Ascending aorta (tissue), 2 donors: ENCODE data around the gene ARHGEF10L. TPM values are rescaled to one million over a fixed set of nuclear protein-coding genes. Genes with fewer than 3 reads are reported as not detected.

Experiments used
- DNase-seq, 2 donors: peaks; one replicate each; pipeline ENCODE4 v3.0.0-alpha.2; 2019; ENCODE audit warnings: low spot score in 2 of 2
- H3K27ac ChIP-seq, 2 donors: fragments of 200-600 bp; sonication (generic); one replicate each; pipeline ENCODE4 v1.5.1; 2016 to 2017; ENCODE audit warnings: mild to moderate bottlenecking in 1 of 2
- H3K27me3 ChIP-seq: fragments of 200-600 bp; sonication (generic); one replicate; pipeline ENCODE4 v1.5.1; 2017
- H3K36me3 ChIP-seq, 2 donors: fragments of 200-600 bp; sonication (generic); one replicate each; pipeline ENCODE4 v1.5.1; 2016
- H3K4me1 ChIP-seq, 2 donors: fragments of 200-600 bp; sonication (generic); one replicate each; pipeline ENCODE4 v1.5.1; 2016 to 2017; ENCODE audit warnings: mild to moderate bottlenecking in 1 of 2
- H3K4me3 ChIP-seq, 2 donors: fragments of 200-600 bp; sonication (generic); one replicate each; pipeline ENCODE4 v1.5.1; 2016 to 2017; ENCODE audit warnings: mild to moderate bottlenecking in 1 of 2
- H3K9me3 ChIP-seq, 2 donors: fragments of 200-600 bp; sonication (generic); one replicate each; pipeline ENCODE4 v1.5.1; 2016
- intact Hi-C: fragments of 100-400 bp; cut with DNase I; formaldehyde crosslinking; loops from one replicate; pipeline ENCODE4 v1.15.1; 2023
- total RNA-seq: library from RNA; depleted of rRNA; stranded (reverse); fragments of >200 nt; gene quantifications from one replicate; pipeline ENCODE4 v1.1.0, GENCODE V29; 2016
- TF ChIP-seq, protein P1 (sequence below), 3 experiments: fragments of 200-600 bp in 2 of 3; fragments of 450-650 bp in 1 of 3; sonication (generic) in 2 of 3; IDR thresholded peaks; one replicate each; pipeline ENCODE4 v1.5.1; 2016 to 2019; ENCODE audit warnings: antibody characterized with exemption in 3 of 3, mild to moderate bottlenecking in 1 of 3, moderate library complexity in 1 of 3

ARHGEF10L gene
- total RNA-seq, 1 donor from 2014 or later, result 177 TPM

DNA sequence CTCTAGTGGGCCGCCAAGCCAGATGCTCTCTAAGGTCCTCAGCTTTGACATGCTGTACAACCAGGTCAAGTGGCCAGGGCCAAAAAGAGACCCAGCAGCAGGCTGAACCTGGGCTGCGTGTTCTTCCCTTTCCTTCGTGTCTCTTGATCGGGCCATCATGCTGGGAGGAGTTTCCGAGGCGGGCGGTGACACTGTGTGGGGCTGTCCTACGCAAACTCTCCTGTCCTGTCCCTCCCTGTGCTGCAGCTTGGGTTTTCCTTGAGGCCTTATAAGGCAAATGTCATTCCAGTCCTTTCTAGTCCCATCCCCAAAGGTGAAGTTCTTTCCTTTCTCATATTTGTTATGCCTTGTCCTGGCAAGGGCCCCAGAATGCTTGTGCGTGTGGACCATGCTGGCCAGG lies 56.7 kb downstream of the ARHGEF10L start:
- H3K27ac ChIP-seq, result peak overlapping the region; percentile 72 to 83
- intact Hi-C loops, result no loop called here
- H3K4me1 ChIP-seq, result peaks cover 12 to 72% of the 10 kb centered on the region in 2 donors

DNA sequence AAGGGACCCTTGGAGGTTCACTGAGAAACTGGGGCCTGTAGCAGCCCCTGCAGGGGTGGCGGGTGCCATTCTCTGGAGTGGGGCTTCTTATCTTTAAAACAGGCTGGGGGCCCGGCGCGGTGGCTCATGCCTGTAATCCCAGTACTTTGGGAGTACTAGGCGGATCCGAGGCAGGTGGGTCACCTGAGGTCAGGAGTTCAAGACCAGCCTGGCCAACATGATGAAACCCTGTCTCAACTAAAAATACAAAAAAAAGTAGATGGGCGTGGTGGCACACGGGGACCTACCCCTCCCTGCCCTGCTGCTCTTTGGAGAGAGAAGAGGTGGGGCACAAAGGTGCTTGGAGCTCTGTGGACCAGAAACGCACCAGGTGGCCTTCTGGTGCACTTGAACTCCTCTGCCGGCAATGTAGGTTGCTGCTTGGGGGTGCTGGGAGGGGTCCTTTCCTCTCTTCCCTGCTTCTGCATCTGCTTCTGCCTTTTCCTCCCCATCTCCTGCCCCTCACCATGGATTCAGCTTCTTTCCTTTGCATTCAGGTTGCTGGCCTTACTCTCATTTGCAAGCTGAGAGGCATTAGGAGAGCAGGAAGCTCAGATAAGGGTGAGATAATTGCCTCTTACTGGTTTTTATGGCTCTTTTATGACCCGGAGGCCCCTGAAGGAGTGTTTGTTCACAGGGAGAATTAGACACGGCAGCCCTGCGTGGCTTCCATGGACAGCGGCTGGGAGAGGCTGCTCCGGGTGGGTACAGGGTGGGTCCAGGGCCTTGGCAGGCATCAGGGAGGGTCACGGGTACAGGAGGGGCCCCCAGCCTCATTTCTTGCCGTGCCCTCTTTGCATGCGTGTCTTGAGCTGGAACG lies 57.4 kb downstream of the ARHGEF10L start:
- peak overlapping the region; percentile 72 to 83 for H3K27ac ChIP-seq

More for the DNA sequence above, 56.7 kb downstream of the ARHGEF10L start:
- H3K9me3 ChIP-seq, result no peaks in the 10 kb centered on the region
- TF ChIP-seq, protein P1, sequence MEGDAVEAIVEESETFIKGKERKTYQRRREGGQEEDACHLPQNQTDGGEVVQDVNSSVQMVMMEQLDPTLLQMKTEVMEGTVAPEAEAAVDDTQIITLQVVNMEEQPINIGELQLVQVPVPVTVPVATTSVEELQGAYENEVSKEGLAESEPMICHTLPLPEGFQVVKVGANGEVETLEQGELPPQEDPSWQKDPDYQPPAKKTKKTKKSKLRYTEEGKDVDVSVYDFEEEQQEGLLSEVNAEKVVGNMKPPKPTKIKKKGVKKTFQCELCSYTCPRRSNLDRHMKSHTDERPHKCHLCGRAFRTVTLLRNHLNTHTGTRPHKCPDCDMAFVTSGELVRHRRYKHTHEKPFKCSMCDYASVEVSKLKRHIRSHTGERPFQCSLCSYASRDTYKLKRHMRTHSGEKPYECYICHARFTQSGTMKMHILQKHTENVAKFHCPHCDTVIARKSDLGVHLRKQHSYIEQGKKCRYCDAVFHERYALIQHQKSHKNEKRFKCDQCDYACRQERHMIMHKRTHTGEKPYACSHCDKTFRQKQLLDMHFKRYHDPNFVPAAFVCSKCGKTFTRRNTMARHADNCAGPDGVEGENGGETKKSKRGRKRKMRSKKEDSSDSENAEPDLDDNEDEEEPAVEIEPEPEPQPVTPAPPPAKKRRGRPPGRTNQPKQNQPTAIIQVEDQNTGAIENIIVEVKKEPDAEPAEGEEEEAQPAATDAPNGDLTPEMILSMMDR (IDR thresholded peaks at IDR 0.05), result no peak
- H3K36me3 ChIP-seq, result peaks cover 14 to 20% of the 10 kb centered on the region in 2 donors
- DNase-seq, result no peak
- H3K4me3 ChIP-seq, result no peak overlapping the region
- no peaks in the 10 kb centered on the region for H3K27me3 ChIP-seq

DNA sequence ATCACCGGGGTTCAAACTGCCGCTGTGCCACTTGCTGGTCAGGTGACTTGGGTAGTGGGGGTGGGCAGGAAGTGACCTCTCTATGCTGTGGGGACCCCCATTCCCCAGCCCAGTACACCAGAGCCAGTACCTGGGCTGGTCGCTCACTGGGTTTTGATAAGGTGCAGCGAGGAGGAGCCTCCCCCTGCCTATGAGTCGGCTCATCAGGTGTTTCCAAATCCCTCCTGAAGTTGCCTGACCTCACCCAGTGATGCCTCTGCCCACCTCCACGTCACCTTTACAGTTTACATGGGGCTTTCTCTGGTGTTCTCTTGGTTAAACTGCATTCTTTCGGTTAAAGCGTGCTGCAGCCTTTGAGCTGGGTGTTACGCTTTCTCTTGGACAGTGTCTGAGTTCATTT lies 58.2 kb downstream of the ARHGEF10L start:
- peaks cover 18 to 67% of the 10 kb centered on the region in 2 donors for H3K4me1 ChIP-seq
- peaks cover 17 to 27% of the 10 kb centered on the region in 2 donors for H3K36me3 ChIP-seq
- H3K9me3 ChIP-seq, result no peaks in the 10 kb centered on the region
- no peak for DNase-seq
- intact Hi-C loops, result no loop called here
- TF ChIP-seq, protein P1 (IDR thresholded peaks at IDR 0.05), result no peak
- peak overlapping the region; percentile 72 to 83 for H3K27ac ChIP-seq
- H3K27me3 ChIP-seq, result no peaks in the 10 kb centered on the region
- H3K4me3 ChIP-seq, result no peak overlapping the region

More for the DNA sequence above, 57.4 kb downstream of the ARHGEF10L start:
- H3K36me3 ChIP-seq, result peaks cover 17 to 22% of the 10 kb centered on the region in 2 donors
- H3K4me1 ChIP-seq, result peaks cover 12 to 70% of the 10 kb centered on the region in 2 donors
- TF ChIP-seq, protein P1 (IDR thresholded peaks at IDR 0.05), result no peak
- H3K27me3 ChIP-seq, result no peaks in the 10 kb centered on the region
- intact Hi-C loops, result no loop called here
- no peak for DNase-seq
- no peaks in the 10 kb centered on the region for H3K9me3 ChIP-seq
- H3K4me3 ChIP-seq, result no peak overlapping the region

DNA sequence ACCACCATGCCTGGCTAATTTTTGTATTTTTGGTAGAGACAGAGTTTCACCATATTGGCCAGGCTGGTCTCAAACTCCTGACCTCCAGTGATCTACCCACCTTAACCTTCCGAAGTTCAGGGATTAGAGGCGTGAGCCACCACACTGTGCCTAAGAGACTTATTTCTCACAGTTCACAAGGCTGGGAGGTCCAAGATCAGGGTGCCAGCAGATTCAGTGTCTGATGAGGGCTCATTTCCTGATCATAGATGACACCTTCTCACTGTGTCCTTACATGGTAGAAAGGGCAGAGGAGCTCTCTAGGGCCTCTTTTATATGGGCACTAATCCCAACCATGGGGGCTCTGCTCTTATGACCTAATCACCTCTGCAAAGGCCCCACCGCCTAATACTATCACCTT lies 58.8 kb downstream of the ARHGEF10L start:
- TF ChIP-seq, protein P1 (IDR thresholded peaks at IDR 0.05), result no peak
- Histone ChIP-seq H3K27me3 (no peaks in the 10 kb centered on the region), H3K9me3 (no peaks in the 10 kb centered on the region), H3K27ac (peak overlapping the region; percentile 72 to 83), H3K36me3 (peaks cover 17 to 21% of the 10 kb centered on the region in 2 donors), H3K4me1 (peaks cover 18 to 67% of the 10 kb centered on the region in 2 donors), H3K4me3 (no peak overlapping the region)
- intact Hi-C loops, result no loop called here
- no peak for DNase-seq

DNA sequence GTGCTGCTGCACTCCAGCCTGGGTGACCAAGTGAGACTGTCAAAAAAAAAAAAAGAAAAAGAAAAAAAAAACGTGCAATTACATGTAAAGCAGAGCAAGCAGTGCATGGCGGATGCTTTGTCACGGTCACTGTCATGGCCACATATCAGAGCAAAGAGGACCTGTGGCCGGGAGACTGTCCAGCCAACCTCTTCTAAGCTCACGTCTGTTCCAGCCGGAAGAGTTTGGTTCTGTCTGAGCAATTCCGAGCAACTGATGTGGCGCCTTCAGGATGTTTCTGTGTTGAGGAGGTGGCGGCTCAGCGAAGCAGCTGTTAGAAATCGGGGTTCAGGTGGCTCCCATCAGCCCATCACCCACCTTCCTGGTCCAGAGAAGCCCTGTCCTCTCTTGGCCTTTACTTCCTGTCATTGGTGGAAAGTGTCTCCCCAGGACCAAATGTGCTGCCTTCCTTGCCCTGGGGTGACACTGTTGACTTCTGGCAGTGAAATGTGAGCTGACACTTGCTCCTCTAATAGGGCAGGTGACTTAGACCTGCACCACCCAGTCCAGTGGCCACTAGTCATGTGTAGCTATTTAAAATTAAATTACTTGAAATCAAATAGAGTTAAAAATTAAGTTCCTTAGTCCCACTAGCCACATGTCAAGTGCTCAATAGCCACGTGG lies 59.9 kb downstream of the ARHGEF10L start:
- peaks cover 18 to 61% of the 10 kb centered on the region in 2 donors for H3K4me1 ChIP-seq
- intact Hi-C loops, result no loop called here
- no peak for DNase-seq
- H3K27ac ChIP-seq, result peak overlapping the region; percentile 72 to 83
- no peak overlapping the region for H3K4me3 ChIP-seq
- TF ChIP-seq, protein P1 (IDR thresholded peaks at IDR 0.05), result no peak
- no peaks in the 10 kb centered on the region for H3K27me3 ChIP-seq
- H3K36me3 ChIP-seq, result peaks cover 15 to 18% of the 10 kb centered on the region in 2 donors
- H3K9me3 ChIP-seq, result no peaks in the 10 kb centered on the region
